Hematopoietic multipotent progenitor cell treated with erythropoietin and hydrocortisone succinate and interleukin-3 and kit ligand, for 15 days (in vitro differentiated cells): Measurements from ENCODE around the gene SESN3.
"Not testable (repeated sequence)": the region's sequence is repeated elsewhere in the genome, so short reads cannot be mapped to it uniquely, and the experiment has no call there.

Source experiments
- DNase-seq: peaks from one replicate; pipeline ENCODE4 v3.0.0-alpha.2; 2015; ENCODE audit warnings: low spot score

Gene SESN3

GRCh38 chr11:95152876-95153856 lies 77.8 kb downstream of the SESN3 start:
- peak; percentile 97 for DNase-seq

- DNase-seq, result peak; percentile 97
Observed at GRCh38 chr11:95150956-95151684, 79.9 kb downstream of the SESN3 start.

- DNase-seq, result peak; percentile 72
Observed at GRCh38 chr11:95149651-95150364, 81.2 kb downstream of the SESN3 start.

GRCh38 chr11:95148938-95149337 lies 82.1 kb downstream of the SESN3 start:
- peak; percentile 53 for DNase-seq

- no peak for DNase-seq
Observed at GRCh38 chr11:95148406-95148805, 82.6 kb downstream of the SESN3 start.

- peak; percentile 94 for DNase-seq
Observed at GRCh38 chr11:95147364-95147905, 83.6 kb downstream of the SESN3 start.

GRCh38 chr11:95145430-95146060 lies 85.5 kb downstream of the SESN3 start:
- peak; percentile 69 for DNase-seq

GRCh38 chr11:95144313-95145235 lies 86.4 kb downstream of the SESN3 start:
- DNase-seq, result peak; percentile 26

- no peak for DNase-seq
Observed at GRCh38 chr11:95143106-95143681, 87.8 kb downstream of the SESN3 start.

- DNase-seq, result no peak
Observed at GRCh38 chr11:95142431-95142830, 88.6 kb downstream of the SESN3 start.

- DNase-seq, result no peak
Observed at GRCh38 chr11:95140397-95141033, 90.5 kb downstream of the SESN3 start.

GRCh38 chr11:95138448-95138847 lies 92.6 kb downstream of the SESN3 start:
- peak; percentile 45 for DNase-seq

- DNase-seq, result no peak
Observed at GRCh38 chr11:95137299-95137698, 93.7 kb downstream of the SESN3 start.

- DNase-seq, result not testable (repeated sequence)
Observed at GRCh38 chr11:95136747-95137146, 94.3 kb downstream of the SESN3 start.

GRCh38 chr11:95135880-95136279 lies 95.1 kb downstream of the SESN3 start:
- no peak for DNase-seq

- DNase-seq, result no peak
Observed at GRCh38 chr11:95135155-95135554, 95.8 kb downstream of the SESN3 start.

- DNase-seq, result no peak
Observed at GRCh38 chr11:95134491-95134890, 96.5 kb downstream of the SESN3 start.

GRCh38 chr11:95132956-95133355 lies 98.0 kb downstream of the SESN3 start:
- DNase-seq, result peak; percentile 74

- no peak for DNase-seq
Observed at GRCh38 chr11:95128602-95129001, 102.4 kb downstream of the SESN3 start.

GRCh38 chr11:95123556-95123955 lies 107.4 kb downstream of the SESN3 start:
- DNase-seq, result no peak
